Measurements from ENCODE around the gene PAFAH1B2. TPM values are rescaled to one million over a fixed set of nuclear protein-coding genes. Genes with fewer than 3 reads are reported as not detected.

Gene PAFAH1B2
- total and polyA plus RNA-seq, 10 donors, result 14.3 to 80.4 (median 63.7) TPM

- Histone ChIP-seq H3K4me1 (peaks cover 17 to 77% (median 53%) of the 10 kb centered on the region in 6 donors), H3K9me3 (no peaks in the 10 kb centered on the region), H3K4me3 (no peak overlapping the region), H3K36me3 (peaks cover 2 to 96% (median 88%) of the 10 kb centered on the region in 6 donors), H3K27ac (no peak overlapping the region), H3K27me3 (replicated peaks in 1 of 7) (no peaks in the 10 kb centered on the region)
- intact Hi-C loops (cut with DNase I; ENCODE audit: low total_unique reads), result loop anchor here (10.0 kb wide), 2 partner anchors 121 to 351 kb away; no protein-coding TSS in a partner anchor
- WGBS, 5 donors, result 92 to 97% (median 94%) methylated on average over 9 of the region's 9 CpGs
- no peak for TF ChIP-seq POLR2A (IDR thresholded peaks at IDR 0.05)
- no peak for TF ChIP-seq POLR2AphosphoS5 (IDR thresholded peaks at IDR 0.05)
- no peak for TF ChIP-seq CTCF (IDR thresholded peaks at IDR 0.05 in 8 of 11, conservative IDR thresholded peaks at IDR 0.05 in 3 of 11)
- DNase-seq, result no peak
Measured at GRCh38 chr11:117225553-117226170, 81.6 kb downstream of the PAFAH1B2 start.

Other genes starting within 250 kb of the PAFAH1B2 start
- gene SIK3, start 45.9 kb upstream of the PAFAH1B2 start, total RNA-seq, result 100 to 1,000 TPM in 1 of 7 donors, 10 to 100 TPM in 6; 61.0 to 112 (median 70.9) TPM
- gene SIK3, start 45.9 kb upstream of the PAFAH1B2 start, polyA plus RNA-seq, result 10 to 100 TPM in 2 of 3 donors, 1 to 10 TPM in 1; 7.8 to 11.8 (median 11.1) TPM
- gene SIDT2, start 34.5 kb downstream of the PAFAH1B2 start, total RNA-seq, result 10 to 100 TPM; 40.3 to 83.8 (median 58.3) TPM
- 10 to 100 TPM; 21.3 to 36.0 (median 24.0) TPM for gene SIDT2, start 34.5 kb downstream of the PAFAH1B2 start, polyA plus RNA-seq
- gene TAGLN, start 55.1 kb downstream of the PAFAH1B2 start, total RNA-seq, result 1,000 to 10,000 TPM in 1 of 7 donors, 100 to 1,000 TPM in 6; 117 to 1,088 (median 328) TPM
- gene TAGLN, start 55.1 kb downstream of the PAFAH1B2 start, polyA plus RNA-seq, result 100 to 1,000 TPM; 247 to 807 (median 469) TPM
- 100 to 1,000 TPM in 5 of 7 donors, 10 to 100 TPM in 2; 92.6 to 152 (median 117) TPM for gene PCSK7, start 87.8 kb downstream of the PAFAH1B2 start, total RNA-seq
- gene PCSK7, start 87.8 kb downstream of the PAFAH1B2 start, polyA plus RNA-seq, result 10 to 100 TPM; 27.3 to 53.4 (median 52.3) TPM
- 10 to 100 TPM; 13.1 to 29.6 (median 20.9) TPM for gene RNF214, start 88.4 kb downstream of the PAFAH1B2 start, total RNA-seq
- 1 to 10 TPM; 5.6 to 9.9 (median 6.7) TPM for gene RNF214, start 88.4 kb downstream of the PAFAH1B2 start, polyA plus RNA-seq
- 10 to 100 TPM in 4 of 7 donors, 1 to 10 TPM in 3; 4.8 to 12.1 (median 10.3) TPM for gene BACE1-AS, start 147.1 kb downstream of the PAFAH1B2 start, total RNA-seq
- gene BACE1-AS, start 147.1 kb downstream of the PAFAH1B2 start, polyA plus RNA-seq, result 1 to 10 TPM; 3.9 to 5.8 (median 4.1) TPM
- gene BACE1, start 172.0 kb downstream of the PAFAH1B2 start, total RNA-seq, result 10 to 100 TPM; 11.8 to 31.7 (median 19.6) TPM
- gene BACE1, start 172.0 kb downstream of the PAFAH1B2 start, polyA plus RNA-seq, result 1 to 10 TPM; 2.1 to 4.0 (median 2.6) TPM
- gene CEP164, start 183.6 kb downstream of the PAFAH1B2 start, total RNA-seq, result 10 to 100 TPM; 21.2 to 48.3 (median 34.8) TPM
- 10 to 100 TPM in 2 of 3 donors, 1 to 10 TPM in 1; 6.6 to 17.9 (median 12.1) TPM for gene CEP164, start 183.6 kb downstream of the PAFAH1B2 start, polyA plus RNA-seq